Stimulated activated CD8-positive, alpha-beta memory T cell treated with anti-CD3 and anti-CD28 coated beads, Interleukin-7, amount 100 ng/mL, for 24 hours (primary cell): Measurements from ENCODE around the gene ASIC4.

ENCODE experiments used
- DNase-seq: peaks from one replicate; pipeline ENCODE4 v3.0.0-alpha.2; 2020; ENCODE audit warnings: low read depth

ASIC4 gene

DNA sequence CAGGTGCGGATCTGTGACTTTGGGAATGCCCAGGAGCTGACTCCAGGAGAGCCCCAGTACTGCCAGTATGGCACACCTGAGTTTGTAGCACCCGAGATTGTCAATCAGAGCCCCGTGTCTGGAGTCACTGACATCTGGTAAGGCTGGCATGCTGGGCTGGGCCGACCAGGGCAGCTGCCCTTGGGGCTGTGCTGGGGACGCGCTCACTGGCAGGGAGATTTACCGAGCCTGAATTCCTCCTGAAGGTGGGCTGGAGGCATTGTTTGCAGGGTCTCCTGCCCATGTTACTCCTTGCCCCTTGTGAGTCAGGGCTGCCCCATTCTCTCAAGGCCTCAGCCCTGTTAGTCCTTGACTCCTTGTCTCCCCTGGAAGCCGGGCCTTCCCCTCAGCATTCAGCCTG is 34.3 kb upstream of the ASIC4 start:
- DNase-seq, result no peak

GRCh38 chr2:219482674-219483405 is 31.4 kb upstream of the ASIC4 start:
- no peak for DNase-seq

DNA sequence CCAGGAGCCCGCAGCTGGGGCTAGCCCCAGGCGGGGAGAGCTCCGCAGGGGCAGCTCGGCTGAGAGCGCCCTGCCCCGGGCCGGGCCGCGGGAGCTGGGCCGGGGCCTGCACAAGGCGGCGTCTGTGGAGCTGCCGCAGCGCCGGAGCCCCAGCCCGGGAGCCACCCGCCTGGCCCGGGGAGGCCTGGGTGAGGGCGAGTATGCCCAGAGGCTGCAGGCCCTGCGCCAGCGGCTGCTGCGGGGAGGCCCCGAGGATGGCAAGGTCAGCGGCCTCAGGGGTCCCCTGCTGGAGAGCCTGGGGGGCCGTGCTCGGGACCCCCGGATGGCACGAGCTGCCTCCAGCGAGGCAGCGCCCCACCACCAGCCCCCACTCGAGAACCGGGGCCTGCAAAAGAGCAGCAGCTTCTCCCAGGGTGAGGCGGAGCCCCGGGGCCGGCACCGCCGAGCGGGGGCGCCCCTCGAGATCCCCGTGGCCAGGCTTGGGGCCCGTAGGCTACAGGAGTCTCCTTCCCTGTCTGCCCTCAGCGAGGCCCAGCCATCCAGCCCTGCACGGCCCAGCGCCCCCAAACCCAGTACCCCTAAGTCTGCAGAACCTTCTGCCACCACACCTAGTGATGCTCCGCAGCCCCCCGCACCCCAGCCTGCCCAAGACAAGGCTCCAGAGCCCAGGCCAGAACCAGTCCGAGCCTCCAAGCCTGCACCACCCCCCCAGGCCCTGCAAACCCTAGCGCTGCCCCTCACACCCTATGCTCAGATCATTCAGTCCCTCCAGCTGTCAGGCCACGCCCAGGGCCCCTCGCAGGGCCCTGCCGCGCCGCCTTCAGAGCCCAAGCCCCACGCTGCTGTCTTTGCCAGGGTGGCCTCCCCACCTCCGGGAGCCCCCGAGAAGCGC is 30.6 kb upstream of the ASIC4 start:
- no peak for DNase-seq

DNA sequence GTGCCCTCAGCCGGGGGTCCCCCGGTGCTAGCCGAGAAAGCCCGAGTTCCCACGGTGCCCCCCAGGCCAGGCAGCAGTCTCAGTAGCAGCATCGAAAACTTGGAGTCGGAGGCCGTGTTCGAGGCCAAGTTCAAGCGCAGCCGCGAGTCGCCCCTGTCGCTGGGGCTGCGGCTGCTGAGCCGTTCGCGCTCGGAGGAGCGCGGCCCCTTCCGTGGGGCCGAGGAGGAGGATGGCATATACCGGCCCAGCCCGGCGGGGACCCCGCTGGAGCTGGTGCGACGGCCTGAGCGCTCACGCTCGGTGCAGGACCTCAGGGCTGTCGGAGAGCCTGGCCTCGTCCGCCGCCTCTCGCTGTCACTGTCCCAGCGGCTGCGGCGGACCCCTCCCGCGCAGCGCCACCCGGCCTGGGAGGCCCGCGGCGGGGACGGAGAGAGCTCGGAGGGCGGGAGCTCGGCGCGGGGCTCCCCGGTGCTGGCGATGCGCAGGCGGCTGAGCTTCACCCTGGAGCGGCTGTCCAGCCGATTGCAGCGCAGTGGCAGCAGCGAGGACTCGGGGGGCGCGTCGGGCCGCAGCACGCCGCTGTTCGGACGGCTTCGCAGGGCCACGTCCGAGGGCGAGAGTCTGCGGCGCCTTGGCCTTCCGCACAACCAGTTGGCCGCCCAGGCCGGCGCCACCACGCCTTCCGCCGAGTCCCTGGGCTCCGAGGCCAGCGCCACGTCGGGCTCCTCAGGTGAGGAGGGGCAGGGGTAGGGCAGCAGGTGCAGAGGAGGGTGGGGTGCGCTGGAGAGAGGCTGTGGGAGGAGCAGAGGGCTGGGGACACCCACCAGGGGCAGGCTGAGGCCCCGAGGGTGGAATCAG is 29.7 kb upstream of the ASIC4 start:
- DNase-seq, result no peak

- no peak for DNase-seq
Observed at GRCh38 chr2:219485201-219485580, 29.1 kb upstream of the ASIC4 start.

GRCh38 chr2:219486380-219486959 is 27.8 kb upstream of the ASIC4 start:
- DNase-seq, result no peak

DNA sequence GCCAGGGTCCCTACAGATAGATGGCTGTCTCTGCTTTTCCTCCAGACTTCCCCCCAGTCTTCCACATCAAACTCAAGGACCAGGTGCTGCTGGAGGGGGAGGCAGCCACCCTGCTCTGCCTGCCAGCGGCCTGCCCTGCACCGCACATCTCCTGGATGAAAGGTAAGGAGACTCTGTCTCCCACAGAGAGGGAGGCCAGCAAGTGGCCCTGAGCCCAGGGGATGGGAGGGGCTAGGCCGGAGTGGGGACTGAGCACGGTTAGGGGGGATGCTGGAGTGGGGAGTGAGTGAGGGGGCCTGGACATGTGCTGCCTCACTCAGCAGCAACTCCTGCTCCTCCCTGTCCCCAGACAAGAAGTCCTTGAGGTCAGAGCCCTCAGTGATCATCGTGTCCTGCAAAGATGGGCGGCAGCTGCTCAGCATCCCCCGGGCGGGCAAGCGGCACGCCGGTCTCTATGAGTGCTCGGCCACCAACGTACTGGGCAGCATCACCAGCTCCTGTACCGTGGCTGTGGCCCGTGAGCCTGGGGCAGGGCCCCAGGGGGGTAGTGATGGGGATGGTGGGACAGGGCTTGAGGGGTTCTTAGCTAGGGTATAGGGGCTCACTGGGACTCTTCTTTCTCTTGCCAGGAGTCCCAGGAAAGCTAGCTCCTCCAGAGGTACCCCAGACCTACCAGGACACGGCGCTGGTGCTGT is 26.0 kb upstream of the ASIC4 start:
- DNase-seq, result no peak

GRCh38 chr2:219488844-219489194 is 25.5 kb upstream of the ASIC4 start:
- no peak for DNase-seq

DNA sequence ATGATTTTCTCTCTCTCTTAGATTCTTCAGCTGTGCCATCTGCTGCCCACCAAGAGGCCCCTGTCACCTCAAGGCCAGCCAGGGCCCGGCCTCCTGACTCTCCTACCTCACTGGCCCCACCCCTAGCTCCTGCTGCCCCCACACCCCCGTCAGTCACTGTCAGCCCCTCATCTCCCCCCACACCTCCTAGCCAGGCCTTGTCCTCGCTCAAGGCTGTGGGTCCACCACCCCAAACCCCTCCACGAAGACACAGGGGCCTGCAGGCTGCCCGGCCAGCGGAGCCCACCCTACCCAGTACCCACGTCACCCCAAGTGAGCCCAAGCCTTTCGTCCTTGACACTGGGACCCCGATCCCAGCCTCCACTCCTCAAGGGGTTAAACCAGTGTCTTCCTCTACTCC is 25.0 kb upstream of the ASIC4 start:
- DNase-seq, result no peak

DNA sequence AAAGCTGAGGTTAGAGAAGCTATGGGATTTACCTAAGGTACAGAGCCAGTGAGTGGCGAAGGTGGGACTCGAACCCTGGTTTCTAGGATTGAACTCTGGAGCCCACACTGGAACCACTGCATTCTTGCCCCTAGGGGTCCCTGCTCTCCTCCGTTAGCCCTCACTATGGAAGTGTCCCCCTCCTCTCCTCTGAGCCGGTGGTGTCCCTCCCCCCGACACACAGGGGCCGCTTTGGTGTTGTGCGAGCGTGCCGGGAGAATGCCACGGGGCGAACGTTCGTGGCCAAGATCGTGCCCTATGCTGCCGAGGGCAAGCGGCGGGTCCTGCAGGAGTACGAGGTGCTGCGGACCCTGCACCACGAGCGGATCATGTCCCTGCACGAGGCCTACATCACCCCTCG is 24.1 kb upstream of the ASIC4 start:
- no peak for DNase-seq

DNA sequence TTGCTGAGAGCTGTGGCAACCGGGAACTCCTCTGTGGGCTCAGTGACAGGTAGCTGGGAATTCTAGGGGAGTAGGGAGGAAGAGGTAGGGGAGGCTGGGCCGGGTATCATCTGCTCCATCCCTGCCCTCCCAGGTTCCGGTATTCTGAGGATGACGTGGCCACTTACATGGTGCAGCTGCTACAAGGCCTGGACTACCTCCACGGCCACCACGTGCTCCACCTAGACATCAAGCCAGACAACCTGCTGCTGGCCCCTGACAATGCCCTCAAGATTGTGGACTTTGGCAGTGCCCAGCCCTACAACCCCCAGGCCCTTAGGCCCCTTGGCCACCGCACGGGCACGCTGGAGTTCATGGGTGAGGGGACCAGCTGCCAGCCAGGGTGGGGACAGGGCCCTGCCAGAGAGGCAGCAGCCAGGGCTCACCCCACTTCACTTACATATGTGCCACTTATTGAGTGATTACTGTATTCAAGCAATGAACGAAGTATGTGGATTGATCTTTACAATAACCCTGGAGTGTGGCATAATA is 23.6 kb upstream of the ASIC4 start:
- no peak for DNase-seq

GRCh38 chr2:219491278-219491963 is 22.9 kb upstream of the ASIC4 start:
- DNase-seq, result no peak

DNA sequence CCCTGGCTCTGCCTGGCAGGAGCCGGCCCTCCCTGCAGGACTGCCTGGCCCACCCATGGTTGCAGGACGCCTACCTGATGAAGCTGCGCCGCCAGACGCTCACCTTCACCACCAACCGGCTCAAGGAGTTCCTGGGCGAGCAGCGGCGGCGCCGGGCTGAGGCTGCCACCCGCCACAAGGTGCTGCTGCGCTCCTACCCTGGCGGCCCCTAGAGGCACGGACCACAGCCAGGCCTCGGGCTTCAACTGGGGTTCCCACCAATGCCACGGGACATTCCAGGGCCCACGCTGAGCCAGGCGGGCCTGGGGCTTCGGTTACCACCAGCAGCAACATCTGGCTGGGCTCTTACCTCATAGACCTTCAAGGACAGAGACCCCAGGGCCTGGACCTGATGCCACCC is 21.7 kb upstream of the ASIC4 start:
- DNase-seq, result no peak

DNA sequence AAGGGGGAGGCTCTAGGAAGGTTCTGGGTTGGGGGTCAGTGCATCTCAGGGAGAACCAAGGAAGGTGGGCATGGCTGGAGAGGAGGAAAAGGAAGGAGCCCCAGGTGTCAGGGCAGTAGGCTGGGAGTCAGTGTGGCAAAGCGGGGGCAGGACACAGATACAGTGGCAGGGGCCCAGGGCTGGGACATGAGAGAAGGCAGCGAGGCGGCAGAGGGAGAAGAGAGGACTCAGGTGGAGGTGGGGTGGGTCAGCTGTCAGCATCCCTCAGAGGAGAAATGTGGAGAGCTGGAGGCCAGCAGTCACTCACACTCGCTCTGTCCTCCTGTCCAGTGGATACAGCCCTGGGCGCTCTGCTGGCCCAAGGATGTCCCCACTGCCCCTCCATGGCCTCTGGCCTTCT is 21.2 kb upstream of the ASIC4 start:
- DNase-seq, result no peak

- DNase-seq, result no peak
Observed at GRCh38 chr2:219494952-219495530, 19.2 kb upstream of the ASIC4 start.

- peak; percentile 31 for DNase-seq
Observed at GRCh38 chr2:219495531-219496122, 18.7 kb upstream of the ASIC4 start.

GRCh38 chr2:219496247-219496824 is 17.9 kb upstream of the ASIC4 start:
- DNase-seq, result no peak

DNA sequence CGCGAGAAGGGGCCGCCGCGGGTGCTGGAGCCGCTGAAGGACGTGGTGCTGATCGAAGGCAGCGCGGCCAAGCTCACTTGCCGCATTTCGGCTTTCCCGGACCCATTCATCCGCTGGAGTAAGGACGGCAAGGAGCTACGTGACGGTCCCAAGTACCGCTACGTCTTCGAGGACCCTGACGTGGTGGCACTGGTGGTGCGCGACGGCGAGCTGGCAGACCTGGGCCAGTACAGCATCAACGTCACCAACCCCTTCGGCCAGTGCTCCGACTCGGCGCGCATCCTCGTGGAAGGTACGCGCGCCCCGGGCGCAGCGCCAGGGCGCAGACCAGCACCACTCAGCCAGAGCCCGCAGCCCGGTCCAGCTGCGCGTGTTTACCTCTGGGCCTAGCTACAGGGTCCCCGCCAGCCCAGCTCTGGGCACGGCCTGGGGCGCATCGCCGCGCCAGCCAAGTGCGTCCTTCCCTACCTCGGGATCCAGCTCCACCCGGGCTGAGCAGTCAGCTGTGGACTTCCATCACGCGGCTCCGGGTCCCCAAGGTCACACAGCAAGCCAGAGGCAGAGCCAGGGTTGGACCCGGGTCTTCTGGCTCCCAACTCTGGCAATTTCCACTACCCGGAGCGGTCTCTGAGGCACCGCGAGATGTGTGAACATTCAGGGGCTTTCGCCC is 17.3 kb upstream of the ASIC4 start:
- DNase-seq, result no peak
